Mucosa of descending colon (tissue), 3 donors: ENCODE results near the gene ERP44. TPM values are rescaled to one million over a fixed set of nuclear protein-coding genes. Genes with fewer than 3 reads are reported as not detected.

ENCODE experiments used
- ATAC-seq: fragments of 200-7000 bp; cut with Tn5 transposase; one replicate; pipeline ENCODE4 v1.9.1; 2020; ENCODE audit warnings: mild to moderate bottlenecking, moderate library complexity
- DNase-seq, 3 donors: peaks; one replicate each; pipeline ENCODE4 v3.0.0-alpha.2; 2020
- H3K36me3 ChIP-seq: fragments of 200-600 bp; one replicate; pipeline ENCODE4 v1.8.0; 2021; ENCODE audit warnings: low read depth, mild to moderate bottlenecking
- H3K4me1 ChIP-seq: fragments of 200-600 bp; one replicate; pipeline ENCODE4 v1.8.0; 2021; ENCODE audit warnings: low read depth, mild to moderate bottlenecking
- H3K4me3 ChIP-seq: fragments of 200-600 bp; one replicate; pipeline ENCODE4 v1.8.0; 2021; ENCODE audit warnings: mild to moderate bottlenecking
- H3K9me3 ChIP-seq: fragments of 200-600 bp; one replicate; pipeline ENCODE4 v1.8.0; 2021; ENCODE audit warnings: mild to moderate bottlenecking
- CTCF ChIP-seq: fragments of 200-600 bp; IDR thresholded peaks from one replicate; pipeline ENCODE4 v1.8.0; 2022; ENCODE audit warnings: antibody characterized with exemption, mild to moderate bottlenecking
- intact Hi-C, 2 donors: fragments of 100-400 bp; cut with DNase I in 1 of 2; cut with micrococcal nuclease in 1 of 2; formaldehyde crosslinking; loops; one replicate each; pipeline versions ENCODE4 v1.11.0 to v1.11.1; 2022; cut with DNase I, micrococcal nuclease
- total RNA-seq, 3 donors: library from RNA; stranded (reverse); fragmentation: NEBNext Ultra II Directional in 2 of 3; extraction: Animal tissue kit (Norgen Biotek cat#: 25700) in 2 of 3; gene quantifications; one replicate each; pipeline versions ENCODE4 v1.2.1 to v1.2.4, GENCODE V29; 2021 to 2023
- donor health status: DM: no; HTN: no; CAD: no; lungs with moderate emphysema.
- donor health status: DM: no; HTN: no; CAD: no.
- donor health status: DM: no; HTN: yes; CAD: no.

The ERP44 gene
- total RNA-seq, 3 donors from 2014 or later, result 19.5 to 29.7 (median 26.4) TPM

DNA sequence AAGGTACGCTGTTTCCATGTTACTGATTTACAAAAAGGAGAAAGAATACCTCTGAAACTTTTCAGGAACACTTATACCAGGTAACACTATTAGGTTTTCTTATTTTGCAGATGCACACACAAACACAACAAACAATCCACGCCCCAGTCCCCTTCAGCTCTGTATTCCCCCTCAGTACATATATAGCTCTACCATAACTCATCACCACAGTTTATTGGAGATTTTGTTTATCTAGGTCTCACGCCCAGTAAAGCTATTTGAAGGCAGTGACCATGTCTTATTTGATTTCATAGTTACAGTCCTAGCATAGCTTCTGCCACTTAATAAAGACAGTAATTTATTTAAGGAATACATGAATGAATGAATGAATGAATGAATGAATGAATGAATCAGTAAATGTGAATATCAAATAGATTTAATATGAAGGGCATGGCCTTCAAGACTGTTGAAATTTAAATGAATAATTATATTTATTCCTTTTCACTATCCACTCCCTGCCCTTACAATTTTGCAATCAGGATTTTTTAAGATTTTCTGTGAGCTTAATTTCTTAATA, 33.2 kb upstream of the ERP44 start:
- no peak overlapping the region for H3K4me3 ChIP-seq
- intact Hi-C loops, result no loop called here
- H3K36me3 ChIP-seq, result no peaks in the 10 kb centered on the region
- no peak for ATAC-seq
- H3K9me3 ChIP-seq, result no peaks in the 10 kb centered on the region
- TF ChIP-seq CTCF, result no peak
- DNase-seq, result no peak
- H3K4me1 ChIP-seq, result no peaks in the 10 kb centered on the region

GRCh38 chr9:100131216-100131615, 32.4 kb upstream of the ERP44 start:
- TF ChIP-seq CTCF, result no peak
- Histone ChIP-seq H3K4me3 (no peak overlapping the region), H3K9me3 (no peaks in the 10 kb centered on the region), H3K4me1 (no peaks in the 10 kb centered on the region), H3K36me3 (no peaks in the 10 kb centered on the region)
- intact Hi-C loops, result no loop called here
- ATAC-seq, result no peak
- no peak for DNase-seq

DNA sequence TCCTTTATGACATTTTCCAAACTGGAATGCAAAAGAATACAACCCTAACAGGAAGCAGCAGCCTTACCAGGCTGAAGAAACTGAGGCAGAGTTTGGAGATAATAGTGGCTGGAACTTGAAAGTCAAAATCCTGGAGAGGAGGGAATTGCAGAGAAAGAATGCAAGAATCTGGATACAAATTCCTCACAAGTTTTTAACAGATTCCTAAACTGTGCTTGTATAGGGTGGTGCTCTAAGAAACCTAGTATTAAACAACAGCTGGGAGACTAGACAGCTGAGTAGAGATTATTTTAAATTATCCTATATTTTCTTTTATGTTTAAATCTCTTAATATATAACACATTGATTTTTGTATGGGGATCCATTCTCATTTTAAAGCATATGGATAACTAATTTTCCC, 31.0 kb upstream of the ERP44 start:
- Histone ChIP-seq H3K4me1 (no peaks in the 10 kb centered on the region), H3K36me3 (no peaks in the 10 kb centered on the region), H3K9me3 (no peaks in the 10 kb centered on the region), H3K4me3 (no peak overlapping the region)
- no peak for DNase-seq
- ATAC-seq, result no peak
- intact Hi-C loops, result no loop called here
- no peak for TF ChIP-seq CTCF

DNA sequence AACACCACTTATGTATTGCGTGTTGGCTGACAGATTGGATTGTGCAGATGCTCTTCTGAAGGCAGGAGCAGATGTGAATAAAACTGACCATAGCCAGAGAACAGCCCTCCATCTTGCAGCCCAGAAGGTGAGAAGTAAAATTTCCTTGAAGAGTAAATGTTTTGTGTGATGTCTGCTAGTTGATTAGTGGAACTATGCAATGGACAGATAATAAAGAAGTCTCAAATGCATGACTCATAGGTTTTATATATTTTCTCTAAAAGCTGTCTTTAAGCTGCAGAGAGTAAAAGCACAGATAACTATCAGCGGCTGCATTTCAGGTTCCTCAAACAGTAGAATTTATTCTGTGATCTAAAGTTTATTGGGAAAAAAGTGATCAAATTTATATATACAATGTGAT, 27.6 kb upstream of the ERP44 start:
- ATAC-seq (no peak), DNase-seq (no peak)
- Histone ChIP-seq H3K9me3 (no peaks in the 10 kb centered on the region), H3K4me1 (no peaks in the 10 kb centered on the region), H3K4me3 (no peak overlapping the region), H3K36me3 (no peaks in the 10 kb centered on the region)
- intact Hi-C loops, result no loop called here
- no peak for TF ChIP-seq CTCF

- intact Hi-C loops, result no loop called here
- no peak for ATAC-seq
- Histone ChIP-seq H3K36me3 (no peaks in the 10 kb centered on the region), H3K9me3 (no peaks in the 10 kb centered on the region), H3K4me1 (no peaks in the 10 kb centered on the region), H3K4me3 (no peak overlapping the region)
- no peak for TF ChIP-seq CTCF
- no peak for DNase-seq
Observed at GRCh38 chr9:100125910-100126309, 27.1 kb upstream of the ERP44 start.

- no peaks in the 10 kb centered on the region for H3K9me3 ChIP-seq
- intact Hi-C loops, result no loop called here
- H3K4me3 ChIP-seq, result no peak overlapping the region
- ATAC-seq (no peak), DNase-seq (no peak)
- no peaks in the 10 kb centered on the region for H3K4me1 ChIP-seq
- H3K36me3 ChIP-seq, result no peaks in the 10 kb centered on the region
- no peak for TF ChIP-seq CTCF
Observed at GRCh38 chr9:100125236-100125635, 26.4 kb upstream of the ERP44 start.
